Measurements from ENCODE around the gene PMVK. TPM values are rescaled to one million over a fixed set of nuclear protein-coding genes. Genes with fewer than 3 reads are reported as not detected.

PMVK gene
- total RNA-seq, 1 experiment from 2014 or later, result 24.0 TPM

DNA sequence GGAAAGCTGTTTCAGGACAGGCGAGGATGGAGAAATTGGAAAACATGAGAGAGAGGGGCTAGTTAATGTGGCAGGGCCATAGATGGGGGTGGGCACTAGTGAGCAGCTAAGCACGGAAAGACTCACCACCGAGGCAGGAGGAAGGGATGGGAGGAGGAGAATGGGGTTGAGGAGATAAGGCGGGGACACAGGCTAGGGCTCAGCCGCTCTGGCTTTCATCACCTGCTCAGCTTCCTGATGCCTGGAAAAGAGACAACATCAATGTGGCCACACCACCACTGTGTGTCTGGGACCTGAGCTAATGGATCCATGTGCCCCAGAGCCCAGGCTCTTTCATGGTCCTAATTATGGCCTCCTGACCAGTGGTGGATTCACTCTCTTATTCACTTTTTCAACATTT is 27.6 kb downstream of the PMVK start:
- intact Hi-C loops (cut with micrococcal nuclease), result no loop called here
- no peak for ATAC-seq
- DNase-seq (ENCODE audit: low read depth, low spot score), result no peak
- POLR2A ChIA-PET, result no interaction called here
- no peaks in the 10 kb centered on the region for H3K36me3 ChIP-seq (ENCODE audit: control insufficient read depth in 1 of 2, insufficient read depth in 2 of 2, low read length in 2 of 2)
- H3K9ac ChIP-seq (ENCODE audit: low read length), result no peak overlapping the region
- no peaks in the 10 kb centered on the region for H3K4me1 ChIP-seq (ENCODE audit: control insufficient read depth in 1 of 2, insufficient read depth in 2 of 2, low read length in 2 of 2)
- RAD21 ChIA-PET (ENCODE audit: low non-redundant PET in 1 of 2, low total read pairs in 2 of 2, uncharacterized antibody in 2 of 2, unreplicated experiment in 2 of 2), result no interaction called here
- H3K9me3 ChIP-seq (ENCODE audit: control insufficient read depth in 1 of 2, insufficient read depth in 1 of 2, low read depth in 1 of 2, low read length in 2 of 2), result peaks cover 0 to 17% of the 10 kb centered on the region in 2 experiments; a peak in 1 of 4 replicates
- no peak overlapping the region for H2AFZ ChIP-seq (ENCODE audit: low read depth, low read length, poor library complexity, severe bottlenecking)
- no peaks in the 10 kb centered on the region for H3K9me2 ChIP-seq (ENCODE audit: insufficient read depth)
- CTCF ChIA-PET, result no interaction called here
- no peaks in the 10 kb centered on the region for H4K20me1 ChIP-seq (ENCODE audit: insufficient read depth)
- no peak overlapping the region for H3K27ac ChIP-seq (ENCODE audit: low read depth, low read length)
- no peaks in the 10 kb centered on the region for H3K79me2 ChIP-seq (ENCODE audit: insufficient read depth, low read length)
- no peaks in the 10 kb centered on the region for H3K27me3 ChIP-seq (ENCODE audit: insufficient read depth, low read length)
- no peak overlapping the region for H3K4me2 ChIP-seq (ENCODE audit: low read length)
- no TSS peak for BruUV-seq (replicated peaks)
- no peak overlapping the region for H3K4me3 ChIP-seq (replicated peaks in 1 of 2; ENCODE audit: low read depth in 1 of 2, low read length in 2 of 2)
- TF ChIP-seq POLR2AphosphoS5 (IDR thresholded peaks at IDR 0.05; ENCODE audit: low read depth, low read length) (no peak), SRF (IDR thresholded peaks at IDR 0.05; ENCODE audit: low read depth) (no peak), CEBPB (IDR thresholded peaks at IDR 0.05; ENCODE audit: low read depth) (no peak), ZNF274 (IDR thresholded peaks at IDR 0.05; ENCODE audit: low read depth, low read length) (no peak), CBX3 (IDR thresholded peaks at IDR 0.05; ENCODE audit: low read depth) (no peak), YY1 (IDR thresholded peaks at IDR 0.05; ENCODE audit: extremely low read depth, insufficient replicate concordance, low read depth, low read length) (no peak), EGR1 (IDR thresholded peaks at IDR 0.05; ENCODE audit: low read depth) (no peak), POLR2A (IDR thresholded peaks at IDR 0.05; ENCODE audit: borderline replicate concordance, extremely low read depth, insufficient read depth, insufficient read length) (no peak), FOSL1 (IDR thresholded peaks at IDR 0.05; ENCODE audit: low read depth) (no peak), EZH2phosphoT487 (IDR thresholded peaks at IDR 0.05; ENCODE audit: borderline replicate concordance) (no peak), SP1 (IDR thresholded peaks at IDR 0.05; ENCODE audit: low read depth) (no peak), JUND (IDR thresholded peaks at IDR 0.05) (no peak), EZH2 (IDR thresholded peaks at IDR 0.05) (no peak), TCF7L2 (IDR thresholded peaks at IDR 0.05; ENCODE audit: borderline replicate concordance, extremely low read depth, insufficient read depth, insufficient read length) (no peak), SIN3A (IDR thresholded peaks at IDR 0.05; ENCODE audit: low read depth) (no peak), RAD21 (IDR thresholded peaks at IDR 0.05; ENCODE audit: low read depth) (no peak)
- TF ChIP-seq, protein P1, sequence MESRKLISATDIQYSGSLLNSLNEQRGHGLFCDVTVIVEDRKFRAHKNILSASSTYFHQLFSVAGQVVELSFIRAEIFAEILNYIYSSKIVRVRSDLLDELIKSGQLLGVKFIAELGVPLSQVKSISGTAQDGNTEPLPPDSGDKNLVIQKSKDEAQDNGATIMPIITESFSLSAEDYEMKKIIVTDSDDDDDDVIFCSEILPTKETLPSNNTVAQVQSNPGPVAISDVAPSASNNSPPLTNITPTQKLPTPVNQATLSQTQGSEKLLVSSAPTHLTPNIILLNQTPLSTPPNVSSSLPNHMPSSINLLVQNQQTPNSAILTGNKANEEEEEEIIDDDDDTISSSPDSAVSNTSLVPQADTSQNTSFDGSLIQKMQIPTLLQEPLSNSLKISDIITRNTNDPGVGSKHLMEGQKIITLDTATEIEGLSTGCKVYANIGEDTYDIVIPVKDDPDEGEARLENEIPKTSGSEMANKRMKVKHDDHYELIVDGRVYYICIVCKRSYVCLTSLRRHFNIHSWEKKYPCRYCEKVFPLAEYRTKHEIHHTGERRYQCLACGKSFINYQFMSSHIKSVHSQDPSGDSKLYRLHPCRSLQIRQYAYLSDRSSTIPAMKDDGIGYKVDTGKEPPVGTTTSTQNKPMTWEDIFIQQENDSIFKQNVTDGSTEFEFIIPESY (IDR thresholded peaks at IDR 0.05; ENCODE audit: extremely low read depth, insufficient replicate concordance, low read length), result no peak
- TF ChIP-seq, protein P2, sequence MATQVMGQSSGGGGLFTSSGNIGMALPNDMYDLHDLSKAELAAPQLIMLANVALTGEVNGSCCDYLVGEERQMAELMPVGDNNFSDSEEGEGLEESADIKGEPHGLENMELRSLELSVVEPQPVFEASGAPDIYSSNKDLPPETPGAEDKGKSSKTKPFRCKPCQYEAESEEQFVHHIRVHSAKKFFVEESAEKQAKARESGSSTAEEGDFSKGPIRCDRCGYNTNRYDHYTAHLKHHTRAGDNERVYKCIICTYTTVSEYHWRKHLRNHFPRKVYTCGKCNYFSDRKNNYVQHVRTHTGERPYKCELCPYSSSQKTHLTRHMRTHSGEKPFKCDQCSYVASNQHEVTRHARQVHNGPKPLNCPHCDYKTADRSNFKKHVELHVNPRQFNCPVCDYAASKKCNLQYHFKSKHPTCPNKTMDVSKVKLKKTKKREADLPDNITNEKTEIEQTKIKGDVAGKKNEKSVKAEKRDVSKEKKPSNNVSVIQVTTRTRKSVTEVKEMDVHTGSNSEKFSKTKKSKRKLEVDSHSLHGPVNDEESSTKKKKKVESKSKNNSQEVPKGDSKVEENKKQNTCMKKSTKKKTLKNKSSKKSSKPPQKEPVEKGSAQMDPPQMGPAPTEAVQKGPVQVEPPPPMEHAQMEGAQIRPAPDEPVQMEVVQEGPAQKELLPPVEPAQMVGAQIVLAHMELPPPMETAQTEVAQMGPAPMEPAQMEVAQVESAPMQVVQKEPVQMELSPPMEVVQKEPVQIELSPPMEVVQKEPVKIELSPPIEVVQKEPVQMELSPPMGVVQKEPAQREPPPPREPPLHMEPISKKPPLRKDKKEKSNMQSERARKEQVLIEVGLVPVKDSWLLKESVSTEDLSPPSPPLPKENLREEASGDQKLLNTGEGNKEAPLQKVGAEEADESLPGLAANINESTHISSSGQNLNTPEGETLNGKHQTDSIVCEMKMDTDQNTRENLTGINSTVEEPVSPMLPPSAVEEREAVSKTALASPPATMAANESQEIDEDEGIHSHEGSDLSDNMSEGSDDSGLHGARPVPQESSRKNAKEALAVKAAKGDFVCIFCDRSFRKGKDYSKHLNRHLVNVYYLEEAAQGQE (IDR thresholded peaks at IDR 0.05; ENCODE audit: low read depth), result no peak
- TF ChIP-seq, protein P3, sequence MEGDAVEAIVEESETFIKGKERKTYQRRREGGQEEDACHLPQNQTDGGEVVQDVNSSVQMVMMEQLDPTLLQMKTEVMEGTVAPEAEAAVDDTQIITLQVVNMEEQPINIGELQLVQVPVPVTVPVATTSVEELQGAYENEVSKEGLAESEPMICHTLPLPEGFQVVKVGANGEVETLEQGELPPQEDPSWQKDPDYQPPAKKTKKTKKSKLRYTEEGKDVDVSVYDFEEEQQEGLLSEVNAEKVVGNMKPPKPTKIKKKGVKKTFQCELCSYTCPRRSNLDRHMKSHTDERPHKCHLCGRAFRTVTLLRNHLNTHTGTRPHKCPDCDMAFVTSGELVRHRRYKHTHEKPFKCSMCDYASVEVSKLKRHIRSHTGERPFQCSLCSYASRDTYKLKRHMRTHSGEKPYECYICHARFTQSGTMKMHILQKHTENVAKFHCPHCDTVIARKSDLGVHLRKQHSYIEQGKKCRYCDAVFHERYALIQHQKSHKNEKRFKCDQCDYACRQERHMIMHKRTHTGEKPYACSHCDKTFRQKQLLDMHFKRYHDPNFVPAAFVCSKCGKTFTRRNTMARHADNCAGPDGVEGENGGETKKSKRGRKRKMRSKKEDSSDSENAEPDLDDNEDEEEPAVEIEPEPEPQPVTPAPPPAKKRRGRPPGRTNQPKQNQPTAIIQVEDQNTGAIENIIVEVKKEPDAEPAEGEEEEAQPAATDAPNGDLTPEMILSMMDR (IDR thresholded peaks at IDR 0.05 in 2 of 3, conservative IDR thresholded peaks at IDR 0.05 in 1 of 3; ENCODE audit: borderline replicate concordance in 1 of 3, insufficient read depth in 1 of 3, low read depth in 2 of 3, low read length in 2 of 3), result no peak
- TF ChIP-seq, protein P4, sequence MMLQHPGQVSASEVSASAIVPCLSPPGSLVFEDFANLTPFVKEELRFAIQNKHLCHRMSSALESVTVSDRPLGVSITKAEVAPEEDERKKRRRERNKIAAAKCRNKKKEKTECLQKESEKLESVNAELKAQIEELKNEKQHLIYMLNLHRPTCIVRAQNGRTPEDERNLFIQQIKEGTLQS (IDR thresholded peaks at IDR 0.05), result no peak

Measured in HCT116 (cell line).